HK-2 (cell line): ENCODE measurements around the gene AJUBA.
"Not testable (repeated sequence)": the region's sequence is repeated elsewhere in the genome, so short reads cannot be mapped to it uniquely, and the experiment has no call there.

ENCODE experiments used
- DNase-seq: peaks from one replicate; pipeline ENCODE4 v3.0.0-alpha.2; 2018; ENCODE audit not compliant: unreplicated experiment

AJUBA gene

DNA sequence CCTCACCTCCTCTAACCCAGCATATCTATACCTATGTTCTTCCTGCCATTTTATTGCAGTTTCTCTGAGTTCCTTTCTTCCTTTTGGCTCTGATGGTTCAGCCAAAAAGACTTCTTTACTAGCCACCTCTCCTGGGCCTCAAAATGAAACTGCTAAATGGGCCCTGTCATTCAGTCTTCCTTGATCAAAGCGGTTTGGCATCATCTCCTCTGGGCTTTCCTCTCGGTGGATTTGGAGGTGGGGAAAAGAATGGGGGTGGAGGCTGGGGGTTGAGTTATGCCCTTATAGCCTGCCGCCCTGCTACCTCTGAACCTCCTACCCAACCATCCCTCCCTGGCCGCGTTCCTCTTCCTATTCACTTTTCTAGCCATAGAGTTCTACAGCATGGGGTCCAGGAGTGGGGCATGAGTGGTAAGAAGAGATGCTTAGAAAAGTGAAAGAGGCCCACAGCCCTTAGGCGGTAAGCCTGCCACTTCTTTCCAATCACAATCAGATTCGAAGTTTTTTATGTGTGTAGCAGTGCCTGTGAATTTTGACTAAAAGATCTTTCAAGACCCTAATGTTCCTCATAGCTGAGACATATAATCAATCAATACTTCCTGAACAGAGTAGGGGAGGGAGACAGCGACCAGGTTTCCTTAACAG lies 2.5 kb downstream of the AJUBA start:
- DNase-seq = no peak

GRCh38 chr14:22978981-22979671 lies 3.2 kb downstream of the AJUBA start:
- no peak for DNase-seq

DNA sequence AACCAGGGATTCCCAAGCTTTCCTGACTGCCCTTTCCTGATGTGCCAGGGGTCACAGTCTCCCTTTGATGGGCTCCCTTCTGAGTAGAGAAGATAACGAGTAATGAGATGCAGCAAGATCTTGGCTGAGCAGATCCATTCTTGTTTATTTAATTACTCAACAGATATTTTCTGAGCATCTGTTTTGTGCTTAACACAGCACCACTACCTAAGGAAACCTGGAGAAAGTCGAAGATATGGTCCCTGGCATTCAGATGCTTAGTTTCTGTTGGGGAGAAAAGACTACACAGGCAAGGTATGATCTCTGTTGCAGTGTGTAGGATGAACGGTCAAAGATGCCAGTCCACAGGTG lies 3.9 kb downstream of the AJUBA start:
- DNase-seq = no peak

DNA sequence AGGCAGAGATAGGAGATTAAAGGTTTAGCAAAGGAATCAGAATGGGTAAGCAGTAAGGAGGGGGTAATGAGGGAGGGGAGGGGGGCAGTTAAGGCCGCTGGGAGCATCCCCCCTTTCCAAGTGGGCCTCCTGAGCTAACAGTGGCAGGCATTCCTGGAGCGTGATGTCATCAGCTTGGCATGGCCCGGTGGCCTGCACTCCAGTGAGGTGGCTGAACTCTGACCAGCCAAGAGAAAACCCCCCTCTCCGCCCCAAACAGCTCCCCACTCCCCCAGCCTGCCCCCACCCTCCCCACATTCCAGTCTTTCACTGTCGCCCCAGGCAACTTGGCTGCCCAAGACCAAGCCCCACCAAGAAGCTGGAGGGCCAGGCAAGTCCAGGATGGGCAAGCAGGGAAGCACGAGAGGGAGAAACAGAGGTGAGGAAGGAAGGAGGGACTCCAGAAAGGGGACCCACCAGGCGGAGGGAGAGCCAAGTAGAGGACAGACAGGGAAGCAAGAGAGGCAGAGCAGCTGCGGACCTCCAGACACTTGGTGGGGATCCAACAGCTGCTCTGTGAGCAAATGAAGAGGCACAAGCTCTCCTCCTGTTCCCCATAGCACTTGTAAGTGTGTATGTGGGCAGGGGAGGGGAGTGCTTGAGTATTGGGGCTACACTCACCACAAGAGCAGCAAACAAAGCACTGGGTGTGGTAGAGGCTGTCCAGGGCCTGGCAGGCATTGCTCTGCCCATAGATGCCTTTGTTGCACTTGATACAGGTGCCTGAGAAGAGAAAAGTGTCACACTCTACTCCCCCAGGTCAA lies 4.5 kb downstream of the AJUBA start:
- peak; percentile 93 for DNase-seq

DNA sequence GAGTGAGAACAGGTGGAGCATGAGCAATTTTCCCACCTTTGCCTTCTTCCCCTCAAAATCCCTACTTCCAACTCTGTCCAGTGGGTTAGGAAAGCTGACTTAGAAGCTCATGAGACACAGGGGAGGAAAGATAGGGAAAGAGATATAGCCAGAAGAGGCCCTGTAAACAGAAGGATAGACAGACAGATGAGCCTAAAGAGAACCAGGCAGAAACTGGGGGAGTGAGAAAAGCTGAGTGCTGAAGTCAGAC lies 5.0 kb downstream of the AJUBA start:
- no peak for DNase-seq

DNA sequence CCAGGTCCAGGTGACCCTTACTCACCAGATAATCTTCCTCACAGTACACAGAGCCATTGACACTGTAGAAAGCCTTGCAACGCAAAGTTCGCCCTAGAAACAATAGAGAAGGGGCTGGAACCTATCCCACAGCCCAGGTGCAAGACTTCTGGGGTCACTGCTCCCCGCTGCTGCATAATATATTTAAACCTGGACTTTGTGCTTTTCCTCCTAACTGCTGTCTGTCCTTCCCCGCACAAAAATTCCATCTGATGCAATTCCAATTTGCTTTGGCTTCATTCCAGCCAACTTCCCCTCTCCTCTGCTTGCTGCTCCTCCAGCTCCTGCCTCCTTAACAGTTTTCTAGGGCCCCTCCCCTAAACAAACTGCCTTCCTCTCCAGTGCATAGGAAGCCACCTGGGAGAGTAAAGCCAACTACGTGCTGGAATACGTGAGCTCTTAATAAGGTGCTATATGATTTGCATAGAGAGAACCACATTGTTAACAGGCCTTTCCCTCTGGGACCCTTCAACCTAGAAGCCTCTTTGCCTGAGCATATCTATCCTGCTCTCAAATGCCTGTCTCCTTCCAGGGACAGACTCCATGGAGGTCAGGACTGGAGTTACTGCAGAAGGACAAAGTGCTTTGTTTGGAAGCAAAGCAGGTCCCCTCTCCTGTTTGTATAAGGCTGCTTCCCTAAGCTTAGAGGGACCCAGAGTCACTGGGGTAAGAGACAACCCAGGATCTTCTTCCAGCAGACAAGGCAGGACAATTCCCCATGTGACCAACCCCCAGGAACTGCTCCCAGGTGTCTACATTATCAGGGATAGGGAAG lies 5.5 kb downstream of the AJUBA start:
- no peak for DNase-seq

GRCh38 chr14:22974530-22975313 lies 7.6 kb downstream of the AJUBA start:
- no peak for DNase-seq

DNA sequence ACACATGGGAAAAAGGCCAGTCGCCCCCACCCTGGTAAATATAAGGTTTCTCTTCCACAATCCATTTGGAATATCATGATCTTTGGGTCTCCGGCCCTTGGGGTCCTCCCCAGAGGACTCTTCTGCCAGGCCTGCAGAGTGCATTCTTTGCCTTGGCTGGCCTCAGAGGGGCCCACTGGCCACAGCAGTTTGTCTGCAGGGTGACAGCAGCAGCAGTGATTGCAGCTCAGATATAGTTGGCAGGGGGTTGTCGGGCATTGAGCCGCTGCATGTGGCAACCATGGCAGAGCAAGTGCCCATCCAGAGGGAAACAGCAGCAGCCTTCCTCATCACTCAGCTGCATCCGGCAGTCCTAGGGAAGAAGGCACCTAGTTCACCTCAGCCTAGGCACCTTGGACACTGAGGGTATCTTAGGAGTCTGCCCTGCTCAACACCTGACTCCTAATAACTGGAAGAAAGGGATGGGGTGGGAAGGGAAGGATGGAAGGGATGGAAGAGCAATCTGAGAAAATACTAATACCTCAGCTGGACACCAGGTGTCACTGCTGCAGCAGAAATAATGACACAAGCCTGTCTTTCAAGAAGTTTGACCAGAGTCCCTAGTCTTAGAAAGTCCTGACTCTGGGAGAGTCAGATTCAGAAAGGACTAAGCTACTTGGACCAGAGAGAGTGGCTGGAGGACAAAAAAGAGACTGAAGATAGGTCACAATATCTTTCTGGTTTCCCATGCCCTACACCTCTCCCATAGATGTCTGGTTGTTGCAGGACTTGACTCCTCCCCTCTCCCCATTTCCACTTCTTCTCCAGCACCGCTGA lies 8.9 kb downstream of the AJUBA start:
- DNase-seq = no peak

- DNase-seq = no peak
Observed at GRCh38 chr14:22972313-22972930, 9.9 kb downstream of the AJUBA start.

- no peak for DNase-seq
Observed at GRCh38 chr14:22971152-22971551, 11.2 kb downstream of the AJUBA start.

DNA sequence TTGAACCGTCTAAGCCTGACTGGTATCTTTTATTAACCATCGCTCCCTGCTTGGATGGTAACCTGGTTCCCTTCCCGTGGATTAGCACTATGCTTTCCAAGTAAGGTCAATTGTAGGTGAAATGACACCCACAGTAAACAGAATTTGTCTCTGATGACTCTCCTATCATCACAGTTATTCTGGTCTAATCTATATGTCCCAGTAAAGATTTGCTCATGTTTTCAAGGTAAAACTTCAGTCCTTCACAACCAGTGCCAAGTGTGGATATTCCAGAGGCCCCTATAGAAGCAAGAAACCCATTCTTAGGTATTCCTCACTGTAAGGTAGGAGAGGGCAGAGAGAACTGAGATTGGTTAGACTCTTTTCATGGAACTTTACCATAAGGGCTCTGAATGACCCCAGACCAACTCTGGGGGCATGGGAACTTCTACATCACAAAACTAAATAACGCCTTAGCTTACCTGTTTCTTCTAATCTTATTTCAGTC lies 15.5 kb downstream of the AJUBA start:
- no peak for DNase-seq

- DNase-seq = not testable (repeated sequence)
Observed at GRCh38 chr14:22965916-22966782, 16.2 kb downstream of the AJUBA start.

- DNase-seq = no peak
Observed at GRCh38 chr14:22962061-22962676, 20.2 kb downstream of the AJUBA start.

DNA sequence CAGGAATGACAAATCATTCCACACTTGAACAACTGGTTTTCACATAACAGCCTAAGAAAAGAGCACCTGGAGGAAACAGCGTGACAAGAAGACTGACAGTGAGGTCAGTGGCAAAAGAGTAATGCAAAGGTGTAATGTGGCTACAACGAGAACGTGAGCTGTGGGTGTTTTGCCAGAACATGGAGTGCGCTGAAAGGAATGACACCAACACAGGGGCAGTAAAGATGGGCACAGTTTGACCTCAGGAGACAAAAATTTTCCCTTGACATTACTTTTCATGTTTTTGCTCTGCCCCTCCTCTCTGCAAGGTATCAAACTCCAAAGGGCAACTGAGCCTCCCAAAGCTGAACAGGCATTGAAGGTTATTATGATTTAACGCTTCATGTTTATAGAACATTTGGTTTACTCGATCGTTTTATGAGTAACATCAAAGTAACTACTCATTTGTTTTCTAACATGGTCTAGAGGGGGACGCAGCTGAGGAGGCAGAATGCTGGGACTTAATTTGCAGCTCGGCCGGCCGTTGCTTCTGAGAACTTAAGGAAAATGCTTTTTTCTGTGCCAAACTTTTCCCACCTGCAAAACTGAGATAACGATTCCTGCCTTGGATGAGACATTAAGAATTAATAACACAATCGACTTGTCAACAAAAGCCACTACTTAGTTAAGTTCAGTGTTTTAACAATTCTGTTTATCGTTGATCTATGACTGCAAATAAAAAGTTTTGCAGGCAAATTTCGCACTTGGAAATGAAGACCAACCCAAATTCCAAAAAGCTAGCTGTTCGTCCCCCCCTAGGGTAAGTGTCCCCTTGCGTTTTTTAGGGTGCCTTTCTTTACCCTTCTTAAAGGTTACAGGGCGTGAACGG lies 26.4 kb downstream of the AJUBA start:
- no peak for DNase-seq

DNA sequence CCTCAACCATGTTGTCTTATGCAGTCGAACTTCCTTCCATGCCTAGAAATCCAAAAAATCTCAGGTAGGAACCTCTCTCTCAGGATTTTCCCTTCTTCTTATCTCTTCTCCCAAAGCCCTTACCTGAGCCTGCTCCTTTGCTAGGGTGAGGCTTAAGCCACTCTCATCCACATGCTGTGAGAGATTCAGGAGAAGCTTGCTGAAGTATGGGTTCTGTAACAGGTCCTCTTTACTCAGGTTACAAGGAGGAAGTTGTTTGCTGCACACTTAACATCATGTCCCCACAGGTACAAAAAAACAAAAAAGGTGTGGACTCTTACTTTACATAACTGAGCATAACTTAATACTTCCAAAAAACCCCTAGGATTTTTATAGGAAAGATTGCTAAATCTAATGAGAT lies 29.9 kb downstream of the AJUBA start:
- no peak for DNase-seq

GRCh38 chr14:22951795-22952194 lies 30.6 kb downstream of the AJUBA start:
- DNase-seq = not testable (repeated sequence)

- DNase-seq = no peak
Observed at GRCh38 chr14:22945642-22946041, 36.7 kb downstream of the AJUBA start.

GRCh38 chr14:22939684-22940083 lies 42.7 kb downstream of the AJUBA start:
- no peak for DNase-seq
